22Rv1 (cell line): Measurements from ENCODE around the gene CBY2.

ENCODE experiments used
- CTCF ChIP-seq: fragments of 450-650 bp; IDR thresholded peaks from 2 replicates; pipeline ENCODE4 v1.5.1; 2017; ENCODE audit warnings: mild to moderate bottlenecking
- ZFX ChIP-seq: fragments of 450-650 bp; IDR thresholded peaks from 2 replicates; pipeline ENCODE4 v1.6.1; 2017; ENCODE audit warnings: antibody characterized with exemption, borderline replicate concordance

GRCh38 chr13:45714170-45714569, 12.1 kb downstream of the CBY2 start:
- TF ChIP-seq CTCF (no peak), ZFX (no peak)
